Nephron (organoid): ENCODE measurements around the gene STX18.

Source experiments
- H3K27ac Mint-ChIP-seq, 3 experiments: 2 replicates each; pipeline ENCODE4 v1.8.0; 2020; ENCODE audit warnings: mixed read lengths in 3 of 3, mild to moderate bottlenecking in 2 of 3, moderate library complexity in 1 of 3
- H3K27me3 Mint-ChIP-seq: 2 replicates; pipeline ENCODE4 v1.8.0; 2021; ENCODE audit warnings: low read depth, mild to moderate bottlenecking, moderate library complexity, mixed read lengths
- H3K36me3 Mint-ChIP-seq: 2 replicates; pipeline ENCODE4 v1.8.0; 2020; ENCODE audit warnings: low read depth, mixed read lengths
- H3K4me1 Mint-ChIP-seq: 2 replicates; pipeline ENCODE4 v1.8.0; 2020; ENCODE audit warnings: mixed read lengths
- H3K4me3 Mint-ChIP-seq, 3 experiments: 2 replicates each; pipeline ENCODE4 v1.8.0; 2020; ENCODE audit warnings: mild to moderate bottlenecking in 3 of 3, mixed read lengths in 3 of 3, moderate library complexity in 2 of 3
- H3K9me3 Mint-ChIP-seq: 2 replicates; pipeline ENCODE4 v1.8.0; 2020; ENCODE audit warnings: mixed read lengths
- TF ChIP-seq, protein P1 (sequence below), 3 experiments: fragments of 200-600 bp; sonication (generic); IDR thresholded peaks; one replicate each; pipeline ENCODE4 v1.5.0; 2021; ENCODE audit warnings: antibody characterized with exemption in 3 of 3; ENCODE audit not compliant: unreplicated experiment in 3 of 3

Gene STX18

DNA sequence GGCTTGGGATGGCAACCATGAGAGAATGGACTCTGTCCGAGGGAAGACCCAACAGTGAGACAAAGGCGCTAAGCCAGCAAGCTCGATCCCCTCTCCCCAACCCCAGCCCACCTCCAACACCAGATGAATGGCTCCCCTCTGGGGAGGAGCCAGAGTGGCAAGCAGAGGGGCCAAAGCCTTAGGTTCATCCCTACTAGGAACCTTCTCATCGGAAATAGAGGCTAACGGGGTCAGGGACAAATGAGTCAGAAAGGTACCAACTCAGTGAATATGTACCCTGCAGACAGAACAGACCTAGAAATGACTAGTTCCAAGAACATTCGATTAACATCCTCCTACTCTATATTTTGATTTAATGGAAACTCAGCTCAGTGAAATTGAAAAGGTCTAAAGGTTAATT, 81.1 kb downstream of the STX18 start:
- no peak overlapping the region for H3K27ac Mint-ChIP-seq
- TF ChIP-seq, protein P1, sequence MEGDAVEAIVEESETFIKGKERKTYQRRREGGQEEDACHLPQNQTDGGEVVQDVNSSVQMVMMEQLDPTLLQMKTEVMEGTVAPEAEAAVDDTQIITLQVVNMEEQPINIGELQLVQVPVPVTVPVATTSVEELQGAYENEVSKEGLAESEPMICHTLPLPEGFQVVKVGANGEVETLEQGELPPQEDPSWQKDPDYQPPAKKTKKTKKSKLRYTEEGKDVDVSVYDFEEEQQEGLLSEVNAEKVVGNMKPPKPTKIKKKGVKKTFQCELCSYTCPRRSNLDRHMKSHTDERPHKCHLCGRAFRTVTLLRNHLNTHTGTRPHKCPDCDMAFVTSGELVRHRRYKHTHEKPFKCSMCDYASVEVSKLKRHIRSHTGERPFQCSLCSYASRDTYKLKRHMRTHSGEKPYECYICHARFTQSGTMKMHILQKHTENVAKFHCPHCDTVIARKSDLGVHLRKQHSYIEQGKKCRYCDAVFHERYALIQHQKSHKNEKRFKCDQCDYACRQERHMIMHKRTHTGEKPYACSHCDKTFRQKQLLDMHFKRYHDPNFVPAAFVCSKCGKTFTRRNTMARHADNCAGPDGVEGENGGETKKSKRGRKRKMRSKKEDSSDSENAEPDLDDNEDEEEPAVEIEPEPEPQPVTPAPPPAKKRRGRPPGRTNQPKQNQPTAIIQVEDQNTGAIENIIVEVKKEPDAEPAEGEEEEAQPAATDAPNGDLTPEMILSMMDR (IDR thresholded peaks at IDR 0.05; ENCODE audit: unreplicated experiment in 3 of 3), result no peak
- H3K4me3 Mint-ChIP-seq, result no peak overlapping the region
- H3K9me3 Mint-ChIP-seq, result peaks cover 8% of the 10 kb centered on the region
- H3K4me1 Mint-ChIP-seq, result no peaks in the 10 kb centered on the region
- H3K27me3 Mint-ChIP-seq, result no peaks in the 10 kb centered on the region
- H3K36me3 Mint-ChIP-seq, result peaks cover 45% of the 10 kb centered on the region

- no peaks in the 10 kb centered on the region for H3K4me1 Mint-ChIP-seq
- TF ChIP-seq, protein P1 (IDR thresholded peaks at IDR 0.05; ENCODE audit: unreplicated experiment in 3 of 3), result no peak
- H3K27me3 Mint-ChIP-seq, result no peaks in the 10 kb centered on the region
- peaks cover 44% of the 10 kb centered on the region for H3K36me3 Mint-ChIP-seq
- H3K4me3 Mint-ChIP-seq, result no peak overlapping the region
- no peaks in the 10 kb centered on the region for H3K9me3 Mint-ChIP-seq
- H3K27ac Mint-ChIP-seq, result no peak overlapping the region
Observed at GRCh38 chr4:4459181-4459580, 82.7 kb downstream of the STX18 start.

GRCh38 chr4:4457803-4458553, 83.9 kb downstream of the STX18 start:
- H3K27ac Mint-ChIP-seq, result no peak overlapping the region
- H3K27me3 Mint-ChIP-seq, result no peaks in the 10 kb centered on the region
- peaks cover 53% of the 10 kb centered on the region for H3K36me3 Mint-ChIP-seq
- no peaks in the 10 kb centered on the region for H3K9me3 Mint-ChIP-seq
- no peaks in the 10 kb centered on the region for H3K4me1 Mint-ChIP-seq
- no peak overlapping the region for H3K4me3 Mint-ChIP-seq
- TF ChIP-seq, protein P1 (IDR thresholded peaks at IDR 0.05; ENCODE audit: unreplicated experiment in 3 of 3), result no peak

GRCh38 chr4:4456816-4457578, 84.9 kb downstream of the STX18 start:
- TF ChIP-seq, protein P1 (IDR thresholded peaks at IDR 0.05; ENCODE audit: unreplicated experiment in 3 of 3), result no peak
- Mint-ChIP-seq H3K36me3 (peaks cover 63% of the 10 kb centered on the region), H3K27me3 (no peaks in the 10 kb centered on the region), H3K4me3 (no peak overlapping the region), H3K27ac (no peak overlapping the region), H3K4me1 (no peaks in the 10 kb centered on the region), H3K9me3 (no peaks in the 10 kb centered on the region)

DNA sequence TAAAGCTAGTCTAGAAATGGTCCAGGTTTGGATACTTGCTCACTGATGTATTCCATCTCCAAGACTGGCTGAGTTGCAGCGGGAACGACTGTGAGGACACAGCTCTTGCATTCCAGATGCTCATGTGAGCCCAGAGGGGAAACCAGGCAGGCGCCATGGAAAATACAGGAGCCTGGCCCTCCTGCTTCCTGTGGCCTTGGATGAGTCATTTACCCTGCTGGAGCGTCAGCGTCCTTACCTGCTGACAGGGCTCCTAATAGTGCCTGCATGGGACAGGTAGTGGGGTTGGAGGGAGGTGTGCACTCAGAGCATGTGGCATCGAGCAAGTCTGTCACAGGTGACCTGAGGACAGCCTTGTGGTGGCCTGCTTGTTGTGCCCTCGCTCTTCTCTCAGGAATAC, 85.5 kb downstream of the STX18 start:
- Mint-ChIP-seq H3K4me1 (no peaks in the 10 kb centered on the region), H3K27ac (no peak overlapping the region), H3K27me3 (no peaks in the 10 kb centered on the region), H3K9me3 (no peaks in the 10 kb centered on the region), H3K4me3 (no peak overlapping the region), H3K36me3 (peaks cover 69% of the 10 kb centered on the region)
- TF ChIP-seq, protein P1 (IDR thresholded peaks at IDR 0.05; ENCODE audit: unreplicated experiment in 3 of 3), result no peak
